22Rv1 (cell line): ENCODE results near the gene MAMLD1.

Experiments used
- ZFX ChIP-seq: fragments of 450-650 bp; IDR thresholded peaks from 2 replicates; pipeline ENCODE4 v1.6.1; 2017; ENCODE audit warnings: antibody characterized with exemption, borderline replicate concordance
- TF ChIP-seq, protein P1 (sequence below): fragments of 450-650 bp; IDR thresholded peaks from 2 replicates; pipeline ENCODE4 v1.5.1; 2017; ENCODE audit warnings: mild to moderate bottlenecking

DNA sequence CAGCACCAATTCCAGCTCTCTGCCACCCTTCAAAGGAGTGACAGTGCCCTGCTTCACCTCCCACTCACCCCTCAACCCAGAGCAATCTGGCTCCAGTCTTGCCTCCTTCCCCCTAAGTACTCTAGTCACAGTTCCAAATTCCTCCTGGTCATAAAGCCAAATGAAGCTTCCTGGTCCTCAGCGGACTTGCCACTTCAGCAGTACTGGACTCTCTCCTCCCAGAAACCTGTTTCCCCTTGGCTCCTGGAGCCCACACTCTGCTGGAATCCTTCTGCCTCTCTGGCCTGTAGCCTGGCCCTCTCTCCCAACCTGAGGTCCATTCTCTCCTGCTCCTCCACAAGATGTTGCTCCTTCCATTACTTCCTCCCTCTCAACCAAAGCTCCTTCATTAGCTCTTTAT lies 152.7 kb downstream of the MAMLD1 start:
- TF ChIP-seq, protein P1, sequence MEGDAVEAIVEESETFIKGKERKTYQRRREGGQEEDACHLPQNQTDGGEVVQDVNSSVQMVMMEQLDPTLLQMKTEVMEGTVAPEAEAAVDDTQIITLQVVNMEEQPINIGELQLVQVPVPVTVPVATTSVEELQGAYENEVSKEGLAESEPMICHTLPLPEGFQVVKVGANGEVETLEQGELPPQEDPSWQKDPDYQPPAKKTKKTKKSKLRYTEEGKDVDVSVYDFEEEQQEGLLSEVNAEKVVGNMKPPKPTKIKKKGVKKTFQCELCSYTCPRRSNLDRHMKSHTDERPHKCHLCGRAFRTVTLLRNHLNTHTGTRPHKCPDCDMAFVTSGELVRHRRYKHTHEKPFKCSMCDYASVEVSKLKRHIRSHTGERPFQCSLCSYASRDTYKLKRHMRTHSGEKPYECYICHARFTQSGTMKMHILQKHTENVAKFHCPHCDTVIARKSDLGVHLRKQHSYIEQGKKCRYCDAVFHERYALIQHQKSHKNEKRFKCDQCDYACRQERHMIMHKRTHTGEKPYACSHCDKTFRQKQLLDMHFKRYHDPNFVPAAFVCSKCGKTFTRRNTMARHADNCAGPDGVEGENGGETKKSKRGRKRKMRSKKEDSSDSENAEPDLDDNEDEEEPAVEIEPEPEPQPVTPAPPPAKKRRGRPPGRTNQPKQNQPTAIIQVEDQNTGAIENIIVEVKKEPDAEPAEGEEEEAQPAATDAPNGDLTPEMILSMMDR: no peak
- TF ChIP-seq ZFX: no peak
